CD4-positive, alpha-beta T cell treated with Interleukin-12 subunit alpha and Interleukin-12 subunit beta, for 1 hour (primary cell): ENCODE measurements around the gene TMEM196.
"Not testable (repeated sequence)": the region's sequence is repeated elsewhere in the genome, so short reads cannot be mapped to it uniquely, and the experiment has no call there.

ENCODE experiments used
- DNase-seq: peaks from one replicate; pipeline ENCODE4 v3.0.0-alpha.2; 2020

The TMEM196 gene

DNA sequence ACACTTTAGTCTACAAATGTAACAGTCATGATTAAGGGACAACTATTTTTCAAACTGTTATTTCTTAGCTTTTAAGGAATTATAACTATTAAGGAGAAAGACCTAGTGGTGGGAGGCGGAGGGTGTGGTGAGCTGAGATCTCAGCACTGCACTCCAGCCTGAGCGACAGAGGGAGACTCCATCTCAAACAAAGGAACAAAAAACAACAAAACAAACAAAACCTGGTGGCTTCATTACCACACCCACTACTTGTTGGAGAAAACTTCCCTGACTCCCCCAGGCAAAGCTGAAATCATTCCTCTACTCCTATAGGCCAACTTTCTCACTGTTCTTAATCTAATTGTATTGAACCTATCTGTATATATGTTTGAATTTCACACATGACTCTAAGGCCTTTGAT, 67.8 kb downstream of the TMEM196 start:
- DNase-seq: no peak

DNA sequence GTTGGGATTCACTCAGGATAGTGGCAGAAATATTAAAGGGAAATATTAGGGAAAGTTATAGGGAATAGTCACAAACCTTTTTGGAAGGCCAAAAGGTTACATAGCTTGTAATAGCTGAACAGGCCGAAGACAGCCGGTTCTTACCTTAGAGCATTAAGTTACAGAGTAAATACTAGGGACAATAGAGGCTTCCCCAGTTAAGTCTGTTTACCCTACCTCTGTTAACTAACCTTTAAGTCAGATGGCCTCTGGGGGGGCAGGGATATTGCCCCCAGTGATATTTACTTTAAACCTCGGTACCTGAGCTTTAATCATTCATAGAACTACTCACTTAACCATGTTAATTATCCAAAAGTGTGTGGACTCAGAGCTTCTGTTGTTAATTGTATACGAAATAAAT, 71.9 kb downstream of the TMEM196 start:
- no peak for DNase-seq

- no peak for DNase-seq
These were observed 72.5 kb downstream of the TMEM196 start for GRCh38 chr7:19700936-19701335.

DNA sequence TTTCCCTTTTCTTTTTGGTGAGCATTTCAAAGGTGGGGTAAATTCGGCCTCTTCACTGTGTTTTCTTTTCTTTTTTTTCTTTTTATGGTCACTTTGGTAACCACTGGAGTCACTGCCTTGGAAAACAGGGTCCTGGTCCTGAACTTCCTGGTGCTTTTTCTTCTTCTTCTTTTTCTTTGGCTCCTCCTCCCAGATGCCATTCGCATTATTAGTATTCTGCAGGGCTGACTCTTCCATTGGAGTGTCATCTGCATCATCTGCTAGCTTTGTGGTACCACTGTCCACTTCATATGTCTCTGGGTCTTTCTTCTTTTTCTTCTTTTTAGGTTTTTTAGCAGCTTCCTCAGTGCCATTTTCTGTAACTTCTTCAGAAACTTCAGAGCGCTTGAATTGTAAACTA, 75.1 kb downstream of the TMEM196 start:
- DNase-seq: no peak

DNA sequence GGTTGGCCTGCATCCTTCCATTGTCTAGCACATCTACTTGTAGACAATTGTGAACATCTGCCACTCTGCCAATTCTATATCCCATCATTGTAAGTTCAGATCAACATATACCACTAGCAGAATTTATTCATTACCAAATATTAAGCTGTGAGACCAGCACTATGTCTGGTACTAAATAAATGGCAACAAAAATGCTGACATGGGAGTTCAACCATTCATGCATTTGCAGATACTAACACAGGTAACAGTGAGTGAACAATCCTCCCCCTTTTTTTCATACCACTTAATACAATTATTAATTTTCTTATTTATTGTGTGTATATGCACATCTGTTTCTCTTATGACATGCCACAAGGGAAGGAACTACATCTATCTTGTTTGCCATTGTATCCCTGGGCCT, 76.5 kb downstream of the TMEM196 start:
- DNase-seq: no peak

- DNase-seq: no peak
These were observed 81.1 kb downstream of the TMEM196 start for GRCh38 chr7:19692111-19692828.

GRCh38 chr7:19690736-19691135, 82.7 kb downstream of the TMEM196 start:
- DNase-seq: no peak

GRCh38 chr7:19689130-19689529, 84.3 kb downstream of the TMEM196 start:
- DNase-seq: not testable (repeated sequence)

DNA sequence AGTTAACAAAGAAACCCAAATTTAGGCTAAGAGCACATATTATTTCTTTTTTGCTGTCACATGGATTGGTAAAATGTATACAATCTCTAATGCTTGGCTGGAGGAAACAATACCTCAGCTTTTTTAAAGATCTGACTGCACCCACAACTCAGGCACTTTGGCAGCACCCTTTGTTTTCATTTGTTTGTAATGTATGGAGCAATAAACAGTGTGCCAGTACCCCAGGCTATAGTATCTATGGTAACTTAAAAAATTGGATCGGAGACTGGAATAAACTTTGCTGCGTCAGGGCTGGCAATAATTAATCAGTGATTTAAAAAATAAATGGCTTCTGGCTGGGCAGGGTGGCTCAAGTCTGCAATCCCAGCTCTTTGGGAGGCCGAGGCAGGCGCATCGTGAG, 91.8 kb downstream of the TMEM196 start:
- DNase-seq: no peak

DNA sequence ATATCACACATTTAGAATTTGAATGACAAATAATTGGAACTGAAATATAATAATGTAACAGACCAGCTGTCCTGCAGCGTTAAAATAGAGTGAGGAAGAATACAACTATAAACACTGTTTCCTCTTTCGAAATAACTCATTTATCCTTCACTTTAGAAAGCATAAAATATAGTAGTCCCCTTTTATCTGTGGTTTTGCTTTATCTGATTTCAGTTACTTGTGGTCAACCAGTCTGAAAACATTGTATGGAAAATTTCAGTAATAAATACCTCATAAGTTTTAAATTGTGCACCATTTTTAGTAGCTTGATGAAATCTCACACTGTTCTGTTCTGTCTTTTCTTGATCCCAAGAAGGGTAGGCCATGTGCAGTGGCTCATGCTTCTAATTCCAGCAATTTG, 96.2 kb downstream of the TMEM196 start:
- no peak for DNase-seq

DNA sequence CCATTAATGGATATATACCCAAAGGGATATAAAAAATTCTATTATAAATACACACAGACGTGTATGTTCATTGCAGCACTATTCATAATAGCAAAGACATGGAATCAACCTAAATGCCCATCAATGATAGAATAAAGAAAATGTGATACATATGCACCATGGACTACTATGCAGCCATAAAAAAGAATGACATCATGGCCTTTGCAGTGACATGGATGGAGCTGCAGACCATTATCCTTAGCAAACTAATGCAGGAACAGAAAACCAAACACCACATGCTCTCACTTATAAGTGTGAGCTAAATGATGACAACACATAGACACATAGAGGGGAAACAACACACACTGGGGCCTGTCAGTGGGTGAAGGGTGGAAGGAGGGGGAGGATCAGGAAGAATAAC, 97.6 kb downstream of the TMEM196 start:
- DNase-seq: no peak

- no peak for DNase-seq
These were observed 99.0 kb downstream of the TMEM196 start for GRCh38 chr7:19674266-19674960.

- no peak for DNase-seq
These were observed 102.6 kb downstream of the TMEM196 start for GRCh38 chr7:19670806-19671205.
